Myocyte (in vitro differentiated cells): ENCODE data around the gene GNA12. TPM values are rescaled to one million over a fixed set of nuclear protein-coding genes. Genes with fewer than 3 reads are reported as not detected.

ENCODE experiments used
- DNase-seq: peaks from one replicate; pipeline ENCODE4 v3.0.0-alpha.2; 2012; ENCODE audit warnings: low read depth
- total RNA-seq: library from RNA; depleted of rRNA; stranded (reverse); fragments of >200 nt; gene quantifications from 2 replicates; pipeline ENCODE4 v1.2.3, GENCODE V29; 2014

Gene GNA12
- total RNA-seq, 1 donor from 2014 or later: 10.2 TPM

GRCh38 chr7:2838873-2839578 lies 5.1 kb downstream of the GNA12 start:
- DNase-seq: no peak

GRCh38 chr7:2838451-2838850 lies 5.7 kb downstream of the GNA12 start:
- no peak for DNase-seq

- DNase-seq: no peak
Measured at GRCh38 chr7:2837496-2837895, 6.6 kb downstream of the GNA12 start.

- DNase-seq: no peak
Measured at GRCh38 chr7:2834748-2835441, 9.2 kb downstream of the GNA12 start.

GRCh38 chr7:2833083-2833910 lies 10.8 kb downstream of the GNA12 start:
- DNase-seq: no peak

- DNase-seq: no peak
Measured at GRCh38 chr7:2832461-2832860, 11.6 kb downstream of the GNA12 start.

- no peak for DNase-seq
Measured at GRCh38 chr7:2830609-2831376, 13.3 kb downstream of the GNA12 start.

- DNase-seq: no peak
Measured at GRCh38 chr7:2829040-2829439, 15.1 kb downstream of the GNA12 start.

GRCh38 chr7:2826771-2827170 lies 17.3 kb downstream of the GNA12 start:
- DNase-seq: no peak

GRCh38 chr7:2825559-2826227 lies 18.4 kb downstream of the GNA12 start:
- no peak for DNase-seq

GRCh38 chr7:2824678-2825461 lies 19.2 kb downstream of the GNA12 start:
- DNase-seq: peak; percentile 93

GRCh38 chr7:2824026-2824677 lies 20.0 kb downstream of the GNA12 start:
- no peak for DNase-seq

GRCh38 chr7:2823130-2823529 lies 21.0 kb downstream of the GNA12 start:
- DNase-seq: no peak

- peak; percentile 53 for DNase-seq
Measured at GRCh38 chr7:2821842-2822507, 22.1 kb downstream of the GNA12 start.

- DNase-seq: peak; percentile 56
Measured at GRCh38 chr7:2821161-2821841, 22.8 kb downstream of the GNA12 start.

- DNase-seq: peak; percentile 92
Measured at GRCh38 chr7:2820508-2820934, 23.6 kb downstream of the GNA12 start.

GRCh38 chr7:2819954-2820397 lies 24.1 kb downstream of the GNA12 start:
- no peak for DNase-seq
